ENCODE data around the gene PRRC2C.

DNA sequence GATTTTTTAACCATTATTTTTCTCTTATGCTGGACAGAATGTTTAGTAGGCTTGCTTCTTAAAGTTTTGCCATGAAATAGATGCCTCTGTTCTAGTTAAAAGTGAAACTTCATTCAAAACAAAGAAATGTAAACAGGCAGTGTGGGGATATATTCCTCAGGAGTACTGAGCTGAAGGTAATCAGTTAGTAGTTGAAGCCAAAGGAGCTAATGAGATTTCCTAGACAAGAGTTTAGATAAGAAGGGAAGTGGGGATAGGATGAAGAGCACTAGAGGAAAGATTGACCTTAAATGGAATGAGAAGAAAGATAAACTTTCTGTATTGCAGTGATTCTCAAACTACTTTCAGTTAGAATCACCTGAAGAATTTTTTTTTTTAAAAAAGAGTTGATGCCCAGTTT lies 23.9 kb downstream of the PRRC2C start:
- no peak for TF ChIP-seq POLR2A (IDR thresholded peaks at IDR 0.05)
- TF ChIP-seq, protein P1, sequence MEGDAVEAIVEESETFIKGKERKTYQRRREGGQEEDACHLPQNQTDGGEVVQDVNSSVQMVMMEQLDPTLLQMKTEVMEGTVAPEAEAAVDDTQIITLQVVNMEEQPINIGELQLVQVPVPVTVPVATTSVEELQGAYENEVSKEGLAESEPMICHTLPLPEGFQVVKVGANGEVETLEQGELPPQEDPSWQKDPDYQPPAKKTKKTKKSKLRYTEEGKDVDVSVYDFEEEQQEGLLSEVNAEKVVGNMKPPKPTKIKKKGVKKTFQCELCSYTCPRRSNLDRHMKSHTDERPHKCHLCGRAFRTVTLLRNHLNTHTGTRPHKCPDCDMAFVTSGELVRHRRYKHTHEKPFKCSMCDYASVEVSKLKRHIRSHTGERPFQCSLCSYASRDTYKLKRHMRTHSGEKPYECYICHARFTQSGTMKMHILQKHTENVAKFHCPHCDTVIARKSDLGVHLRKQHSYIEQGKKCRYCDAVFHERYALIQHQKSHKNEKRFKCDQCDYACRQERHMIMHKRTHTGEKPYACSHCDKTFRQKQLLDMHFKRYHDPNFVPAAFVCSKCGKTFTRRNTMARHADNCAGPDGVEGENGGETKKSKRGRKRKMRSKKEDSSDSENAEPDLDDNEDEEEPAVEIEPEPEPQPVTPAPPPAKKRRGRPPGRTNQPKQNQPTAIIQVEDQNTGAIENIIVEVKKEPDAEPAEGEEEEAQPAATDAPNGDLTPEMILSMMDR (IDR thresholded peaks at IDR 0.05) = no peak

Measured in thyroid gland (tissue), 4 donors.